Cardiac muscle cell (in vitro differentiated cells and primary cell): ENCODE measurements around the gene HCFC2. TPM values are rescaled to one million over a fixed set of nuclear protein-coding genes. Genes with fewer than 3 reads are reported as not detected.

Experiments
- DNase-seq, 2 donors: peaks; one replicate each; pipeline versions ENCODE4 v3.0.0 to v3.0.0-alpha.2; 2010 to 2017; ENCODE audit warnings: low read depth in 1 of 2, low spot score in 1 of 2
- H3K27ac ChIP-seq: fragments of 200-600 bp; sonication (generic); 2 replicates; pipeline ENCODE4 v1.5.1; 2016
- H3K27me3 ChIP-seq: fragments of 200-600 bp; sonication (generic); 2 replicates; pipeline ENCODE4 v1.6.0; 2016; ENCODE audit warnings: control low read depth
- H3K36me3 ChIP-seq: fragments of 200-600 bp; sonication (generic); 2 replicates; pipeline ENCODE4 v1.5.1; 2016; ENCODE audit warnings: control low read depth
- H3K4me1 ChIP-seq: fragments of 200-600 bp; sonication (generic); 2 replicates; pipeline ENCODE4 v1.8.1; 2017; ENCODE audit warnings: low read depth, mild to moderate bottlenecking, mixed run types
- H3K4me3 ChIP-seq: fragments of 200-600 bp; sonication (generic); 2 replicates; pipeline ENCODE4 v1.5.1; 2016; ENCODE audit warnings: mild to moderate bottlenecking
- H3K9me3 ChIP-seq: fragments of 200-600 bp; sonication (generic); 2 replicates; pipeline ENCODE4 v1.5.1; 2017; ENCODE audit warnings: low read depth, mild to moderate bottlenecking, control low read depth
- CTCF ChIP-seq: IDR thresholded peaks from 2 replicates; pipeline ENCODE4 v1.5.1; 2012; ENCODE audit warnings: low read depth, mild to moderate bottlenecking, low read length
- polyA plus RNA-seq: library from polyadenylated mRNA; unstranded; fragments of >200 nt; fragmentation: Nextera tagmentation; extraction: Ambion mirVana; gene quantifications from 2 replicates; pipeline ENCODE4 v1.2.1, GENCODE V29; 2016
- total RNA-seq: library from RNA; depleted of rRNA; stranded (reverse); fragments of >200 nt; gene quantifications from 2 replicates; pipeline ENCODE4 v1.2.3, GENCODE V29; 2016

HCFC2 gene
- total and polyA plus RNA-seq, 2 experiments from 2014 or later: 9.3 to 14.7 TPM

- TF ChIP-seq CTCF: no peak
- H3K36me3 ChIP-seq: no peaks in the 10 kb centered on the region
- H3K27ac ChIP-seq: no peak overlapping the region
- H3K4me1 ChIP-seq: no peaks in the 10 kb centered on the region
- no peak for DNase-seq
- H3K4me3 ChIP-seq: no peak overlapping the region
- H3K9me3 ChIP-seq: no peaks in the 10 kb centered on the region
- no peaks in the 10 kb centered on the region for H3K27me3 ChIP-seq
These were observed 9.5 kb upstream of the HCFC2 start for GRCh38 chr12:104054681-104055346.

- H3K27me3 ChIP-seq: no peaks in the 10 kb centered on the region
These were observed 8.5 kb upstream of the HCFC2 start for GRCh38 chr12:104055686-104056388.

GRCh38 chr12:104056419-104056972 is 7.8 kb upstream of the HCFC2 start:
- H3K4me3 ChIP-seq: no peak overlapping the region
- no peaks in the 10 kb centered on the region for H3K4me1 ChIP-seq
- TF ChIP-seq CTCF: no peak
- H3K27me3 ChIP-seq: no peaks in the 10 kb centered on the region
- DNase-seq: no peak
- H3K27ac ChIP-seq: no peak overlapping the region
- H3K9me3 ChIP-seq: no peaks in the 10 kb centered on the region
- H3K36me3 ChIP-seq: no peaks in the 10 kb centered on the region

More at GRCh38 chr12:104055686-104056388, 8.5 kb upstream of the HCFC2 start:
- Histone ChIP-seq H3K27ac (no peak overlapping the region), H3K36me3 (no peaks in the 10 kb centered on the region), H3K4me1 (no peaks in the 10 kb centered on the region), H3K9me3 (no peaks in the 10 kb centered on the region), H3K4me3 (no peak overlapping the region)
- peak in 1 of 2 donors; percentile 83 for DNase-seq
- no peak for TF ChIP-seq CTCF

GRCh38 chr12:104057771-104058197 is 6.5 kb upstream of the HCFC2 start:
- Histone ChIP-seq H3K4me1 (no peaks in the 10 kb centered on the region), H3K27ac (no peak overlapping the region), H3K27me3 (no peaks in the 10 kb centered on the region), H3K9me3 (no peaks in the 10 kb centered on the region), H3K36me3 (no peaks in the 10 kb centered on the region), H3K4me3 (no peak overlapping the region)
- peak; percentile 22 to 43 for DNase-seq
- TF ChIP-seq CTCF: peak; percentile 69

GRCh38 chr12:104058802-104059201 is 5.5 kb upstream of the HCFC2 start:
- no peak for DNase-seq
- no peak overlapping the region for H3K4me3 ChIP-seq
- no peaks in the 10 kb centered on the region for H3K4me1 ChIP-seq
- no peaks in the 10 kb centered on the region for H3K27me3 ChIP-seq
- H3K9me3 ChIP-seq: no peaks in the 10 kb centered on the region
- H3K36me3 ChIP-seq: no peaks in the 10 kb centered on the region
- no peak overlapping the region for H3K27ac ChIP-seq
- TF ChIP-seq CTCF: no peak
